ENCODE results near the gene KCNQ5.

DNA sequence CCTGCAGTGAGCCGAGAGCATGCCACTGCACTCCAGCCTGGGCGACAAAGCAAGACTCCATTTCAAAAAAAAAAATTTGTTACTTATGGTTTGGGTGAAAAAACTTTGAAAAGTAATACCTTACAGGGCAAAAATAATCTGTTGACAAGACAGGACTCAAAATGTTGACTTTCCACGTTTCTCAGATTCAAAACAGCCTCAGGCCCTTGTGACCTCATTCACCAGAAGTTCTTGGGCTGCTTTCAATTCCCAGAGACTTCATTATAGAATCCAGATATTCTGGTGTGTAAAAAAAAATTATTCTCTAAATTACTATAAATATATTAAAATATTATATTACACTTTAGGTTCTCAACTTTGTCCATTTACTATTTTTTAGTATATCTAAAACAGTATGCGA lies 116.2 kb downstream of the KCNQ5 start:
- TF ChIP-seq, protein P1, sequence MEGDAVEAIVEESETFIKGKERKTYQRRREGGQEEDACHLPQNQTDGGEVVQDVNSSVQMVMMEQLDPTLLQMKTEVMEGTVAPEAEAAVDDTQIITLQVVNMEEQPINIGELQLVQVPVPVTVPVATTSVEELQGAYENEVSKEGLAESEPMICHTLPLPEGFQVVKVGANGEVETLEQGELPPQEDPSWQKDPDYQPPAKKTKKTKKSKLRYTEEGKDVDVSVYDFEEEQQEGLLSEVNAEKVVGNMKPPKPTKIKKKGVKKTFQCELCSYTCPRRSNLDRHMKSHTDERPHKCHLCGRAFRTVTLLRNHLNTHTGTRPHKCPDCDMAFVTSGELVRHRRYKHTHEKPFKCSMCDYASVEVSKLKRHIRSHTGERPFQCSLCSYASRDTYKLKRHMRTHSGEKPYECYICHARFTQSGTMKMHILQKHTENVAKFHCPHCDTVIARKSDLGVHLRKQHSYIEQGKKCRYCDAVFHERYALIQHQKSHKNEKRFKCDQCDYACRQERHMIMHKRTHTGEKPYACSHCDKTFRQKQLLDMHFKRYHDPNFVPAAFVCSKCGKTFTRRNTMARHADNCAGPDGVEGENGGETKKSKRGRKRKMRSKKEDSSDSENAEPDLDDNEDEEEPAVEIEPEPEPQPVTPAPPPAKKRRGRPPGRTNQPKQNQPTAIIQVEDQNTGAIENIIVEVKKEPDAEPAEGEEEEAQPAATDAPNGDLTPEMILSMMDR (IDR thresholded peaks at IDR 0.05; ENCODE audit: control extremely low read depth in 1 of 3, insufficient read depth in 1 of 3, low read depth in 1 of 3, low read length in 3 of 3) = no peak
- TF ChIP-seq POLR2A (IDR thresholded peaks at IDR 0.05; ENCODE audit: control extremely low read depth in 1 of 2, low read depth in 2 of 2, low read length in 2 of 2) (no peak), EZH2 (IDR thresholded peaks at IDR 0.05; ENCODE audit: low read depth, low read length, severe bottlenecking) (no peak)
- TF ChIP-seq, protein P2, sequence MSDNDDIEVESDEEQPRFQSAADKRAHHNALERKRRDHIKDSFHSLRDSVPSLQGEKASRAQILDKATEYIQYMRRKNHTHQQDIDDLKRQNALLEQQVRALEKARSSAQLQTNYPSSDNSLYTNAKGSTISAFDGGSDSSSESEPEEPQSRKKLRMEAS (IDR thresholded peaks at IDR 0.05) = no peak
- TF ChIP-seq, protein P3, sequence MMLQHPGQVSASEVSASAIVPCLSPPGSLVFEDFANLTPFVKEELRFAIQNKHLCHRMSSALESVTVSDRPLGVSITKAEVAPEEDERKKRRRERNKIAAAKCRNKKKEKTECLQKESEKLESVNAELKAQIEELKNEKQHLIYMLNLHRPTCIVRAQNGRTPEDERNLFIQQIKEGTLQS (IDR thresholded peaks at IDR 0.05; ENCODE audit: insufficient read depth, low read depth, low read length) = no peak

All from H1 (cell line).